Upper lobe of right lung (tissue), 1 donor: ENCODE results near the gene ATAD5. TPM values are rescaled to one million over a fixed set of nuclear protein-coding genes. Genes with fewer than 3 reads are reported as not detected.
"Not testable (repeated sequence)": the region's sequence is repeated elsewhere in the genome, so short reads cannot be mapped to it uniquely, and the experiment has no call there.

Source experiments
- ATAC-seq: fragments of 200-7000 bp; cut with Tn5 transposase; one replicate; pipeline ENCODE4 v1.9.1; 2020; ENCODE audit warnings: mild to moderate bottlenecking, moderate library complexity
- DNase-seq: peaks from one replicate; pipeline ENCODE4 v3.0.0-alpha.2; 2020
- H3K27ac ChIP-seq: fragments of 200-600 bp; one replicate; pipeline ENCODE4 v1.8.0; 2022
- H3K27me3 ChIP-seq: fragments of 200-600 bp; one replicate; pipeline ENCODE4 v1.8.0; 2022; ENCODE audit warnings: mild to moderate bottlenecking
- H3K36me3 ChIP-seq: fragments of 200-600 bp; one replicate; pipeline ENCODE4 v1.8.0; 2022
- H3K4me1 ChIP-seq: fragments of 200-600 bp; one replicate; pipeline ENCODE4 v1.8.0; 2022
- H3K4me3 ChIP-seq: fragments of 200-600 bp; one replicate; pipeline ENCODE4 v1.8.0; 2022; ENCODE audit warnings: mild to moderate bottlenecking
- H3K9me3 ChIP-seq: fragments of 200-600 bp; one replicate; pipeline ENCODE4 v1.8.0; 2022
- intact Hi-C: fragments of 100-400 bp; cut with DNase I; formaldehyde crosslinking; loops from one replicate; pipeline ENCODE4 v1.11.0; 2022
- total RNA-seq: library from RNA; stranded (reverse); fragmentation: NEBNext Ultra II Directional; extraction: Animal tissue kit (Norgen Biotek cat#: 25700); gene quantifications from one replicate; pipeline ENCODE4 v1.2.1, GENCODE V29; 2021
- TF ChIP-seq, protein P1 (sequence below): fragments of 200-600 bp; IDR thresholded peaks from one replicate; pipeline ENCODE4 v1.8.0; 2022; ENCODE audit warnings: antibody characterized with exemption
- donor health status: DM: no; HTN: yes; CAD: no; lungs with severe emphysema.

ATAD5 gene
- total RNA-seq, 1 donor from 2014 or later, result 1.1 TPM

DNA sequence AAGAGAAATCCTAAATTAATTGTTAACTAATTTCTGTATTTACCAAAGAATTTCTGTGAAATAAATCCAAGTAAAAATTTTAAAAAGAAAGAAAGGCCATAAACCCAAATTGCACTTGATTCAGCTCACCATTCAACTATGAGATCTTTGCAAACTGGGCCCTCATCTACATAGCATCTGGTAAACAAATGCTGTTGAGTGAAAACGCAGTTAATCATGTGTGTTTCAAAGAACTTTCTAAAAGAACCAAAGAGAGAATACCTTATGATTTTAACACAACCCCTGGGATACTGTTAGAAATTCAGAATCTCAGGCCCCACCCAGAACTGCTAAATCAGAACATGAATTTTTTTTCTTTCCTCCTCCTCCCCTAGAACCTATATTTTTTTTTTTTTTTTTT, 23.9 kb upstream of the ATAD5 start:
- Histone ChIP-seq H3K4me3 (no peak overlapping the region), H3K27me3 (no peaks in the 10 kb centered on the region), H3K9me3 (no peaks in the 10 kb centered on the region), H3K36me3 (peaks cover 21% of the 10 kb centered on the region), H3K27ac (no peak overlapping the region), H3K4me1 (peaks cover 4% of the 10 kb centered on the region)
- intact Hi-C loops, result no loop called here
- TF ChIP-seq, protein P1, sequence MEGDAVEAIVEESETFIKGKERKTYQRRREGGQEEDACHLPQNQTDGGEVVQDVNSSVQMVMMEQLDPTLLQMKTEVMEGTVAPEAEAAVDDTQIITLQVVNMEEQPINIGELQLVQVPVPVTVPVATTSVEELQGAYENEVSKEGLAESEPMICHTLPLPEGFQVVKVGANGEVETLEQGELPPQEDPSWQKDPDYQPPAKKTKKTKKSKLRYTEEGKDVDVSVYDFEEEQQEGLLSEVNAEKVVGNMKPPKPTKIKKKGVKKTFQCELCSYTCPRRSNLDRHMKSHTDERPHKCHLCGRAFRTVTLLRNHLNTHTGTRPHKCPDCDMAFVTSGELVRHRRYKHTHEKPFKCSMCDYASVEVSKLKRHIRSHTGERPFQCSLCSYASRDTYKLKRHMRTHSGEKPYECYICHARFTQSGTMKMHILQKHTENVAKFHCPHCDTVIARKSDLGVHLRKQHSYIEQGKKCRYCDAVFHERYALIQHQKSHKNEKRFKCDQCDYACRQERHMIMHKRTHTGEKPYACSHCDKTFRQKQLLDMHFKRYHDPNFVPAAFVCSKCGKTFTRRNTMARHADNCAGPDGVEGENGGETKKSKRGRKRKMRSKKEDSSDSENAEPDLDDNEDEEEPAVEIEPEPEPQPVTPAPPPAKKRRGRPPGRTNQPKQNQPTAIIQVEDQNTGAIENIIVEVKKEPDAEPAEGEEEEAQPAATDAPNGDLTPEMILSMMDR, result no peak
- ATAC-seq, result no peak
- no peak for DNase-seq

DNA sequence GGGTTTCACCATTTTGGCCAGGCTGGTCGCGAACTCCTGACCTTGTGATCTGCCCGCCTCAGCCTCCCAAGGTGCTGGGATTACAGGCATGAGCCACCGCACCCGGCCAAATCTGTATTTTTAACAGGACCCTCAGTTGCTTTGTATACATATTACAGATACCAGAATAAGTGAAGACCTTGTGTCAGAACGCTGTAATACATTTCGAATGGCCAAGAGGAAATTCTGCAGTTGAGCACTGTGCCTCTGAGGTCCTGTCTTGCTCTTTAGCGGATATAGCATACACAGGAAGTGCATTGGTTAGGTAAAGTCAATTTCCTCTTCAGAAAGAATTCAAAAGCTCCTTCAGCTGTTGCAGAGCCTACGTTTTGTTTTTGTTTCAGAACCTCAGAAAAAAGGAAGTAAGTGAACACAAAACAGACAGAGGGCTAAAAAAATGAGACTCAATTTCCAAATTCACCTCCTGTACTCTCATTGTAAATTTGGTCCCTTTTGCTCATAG, 22.9 kb upstream of the ATAD5 start:
- DNase-seq (no peak), ATAC-seq (peak; percentile 88)
- Histone ChIP-seq H3K4me3 (no peak overlapping the region), H3K4me1 (peaks cover 6% of the 10 kb centered on the region), H3K9me3 (no peaks in the 10 kb centered on the region), H3K27ac (peak overlapping the region; percentile 64), H3K36me3 (peaks cover 11% of the 10 kb centered on the region), H3K27me3 (no peaks in the 10 kb centered on the region)
- intact Hi-C loops, result no loop called here
- TF ChIP-seq, protein P1, result no peak

DNA sequence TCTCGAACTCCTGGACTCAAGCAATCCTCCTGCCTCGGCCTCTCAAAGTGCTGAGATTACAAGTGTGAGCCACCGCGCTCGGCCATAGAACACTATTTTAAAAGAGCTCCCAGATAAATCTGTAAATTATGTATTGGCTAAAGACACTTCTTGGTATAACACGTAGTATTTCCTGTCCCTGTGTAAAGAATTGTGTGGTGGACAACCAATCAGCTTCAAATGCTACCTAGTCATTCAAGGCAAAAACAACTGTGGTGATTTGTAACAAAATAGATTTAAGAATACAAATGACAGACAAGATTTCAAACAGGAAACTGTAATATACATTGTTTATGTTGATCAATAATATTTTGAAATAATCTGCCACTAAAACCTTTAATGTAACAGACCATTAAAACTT, 21.9 kb upstream of the ATAD5 start:
- H3K9me3 ChIP-seq, result no peaks in the 10 kb centered on the region
- ATAC-seq (no peak), DNase-seq (no peak)
- no peak overlapping the region for H3K27ac ChIP-seq
- peaks cover 2% of the 10 kb centered on the region for H3K36me3 ChIP-seq
- TF ChIP-seq, protein P1, result no peak
- no peak overlapping the region for H3K4me3 ChIP-seq
- intact Hi-C loops, result no loop called here
- H3K27me3 ChIP-seq, result no peaks in the 10 kb centered on the region
- peaks cover 15% of the 10 kb centered on the region for H3K4me1 ChIP-seq

GRCh38 chr17:30812218-30813177, 19.3 kb upstream of the ATAD5 start:
- DNase-seq, result no peak
- Histone ChIP-seq H3K4me1 (peaks cover 20% of the 10 kb centered on the region), H3K27me3 (no peaks in the 10 kb centered on the region), H3K9me3 (no peaks in the 10 kb centered on the region), H3K27ac (no peak overlapping the region), H3K36me3 (no peaks in the 10 kb centered on the region), H3K4me3 (no peak overlapping the region)
- ATAC-seq, result peak; percentile 16
- intact Hi-C loops, result no loop called here
- TF ChIP-seq, protein P1, result no peak

- intact Hi-C loops, DNase-seq, H3K36me3 ChIP-seq, ATAC-seq, H3K9me3 ChIP-seq, H3K27me3 ChIP-seq, H3K4me3 ChIP-seq: not testable (repeated sequence)
- Histone ChIP-seq H3K4me1 (peaks cover 22% of the 10 kb centered on the region), H3K27ac (peak overlapping the region; percentile 61)
Measured at GRCh38 chr17:30814236-30814635, 17.5 kb upstream of the ATAD5 start.

GRCh38 chr17:30814860-30815259, 16.9 kb upstream of the ATAD5 start:
- H3K9me3 ChIP-seq, H3K4me3 ChIP-seq, H3K36me3 ChIP-seq, H3K27me3 ChIP-seq, intact Hi-C loops: not testable (repeated sequence)
- DNase-seq, result peak; percentile 85
- Histone ChIP-seq H3K4me1 (peaks cover 28% of the 10 kb centered on the region), H3K27ac (peak overlapping the region; percentile 61)
- ATAC-seq, result peak; percentile 57
